Fibroblast of peridontal ligament (primary cell): ENCODE measurements around the gene ARRDC2.

Source experiments
- DNase-seq: peaks from one replicate; pipeline ENCODE4 v3.0.0-alpha.2; 2010; ENCODE audit errors: extremely low read depth

The ARRDC2 gene

GRCh38 chr19:18058208-18059009 is 50.4 kb downstream of the ARRDC2 start:
- DNase-seq: peak; percentile 75

- no peak for DNase-seq
Measured at GRCh38 chr19:18059297-18059696, 51.3 kb downstream of the ARRDC2 start.

GRCh38 chr19:18059902-18060301 is 51.9 kb downstream of the ARRDC2 start:
- no peak for DNase-seq

- no peak for DNase-seq
Measured at GRCh38 chr19:18060472-18060871, 52.5 kb downstream of the ARRDC2 start.

GRCh38 chr19:18062028-18062427 is 54.1 kb downstream of the ARRDC2 start:
- DNase-seq: no peak

- no peak for DNase-seq
Measured at GRCh38 chr19:18063463-18063862, 55.5 kb downstream of the ARRDC2 start.
